Measurements from ENCODE around the gene UMAD1.
A peak's percentile ranks its signal among the peaks of the same experiment; 100 is the strongest.
"Not testable (repeated sequence)": the region's sequence is repeated elsewhere in the genome, so short reads cannot be mapped to it uniquely, and the experiment has no call there.

The UMAD1 gene

GRCh38 chr7:7802531-7802930 lies 162.0 kb downstream of the UMAD1 start:
- TF ChIP-seq CTCF (IDR thresholded peaks at IDR 0.05) (no peak), ZFX (IDR thresholded peaks at IDR 0.05; ENCODE audit: borderline replicate concordance) (no peak)
- no peak overlapping the region for H3K27ac ChIP-seq

GRCh38 chr7:7803715-7804178 lies 163.2 kb downstream of the UMAD1 start:
- H3K27ac ChIP-seq = no peak overlapping the region
- no peak for TF ChIP-seq CTCF (IDR thresholded peaks at IDR 0.05)
- no peak for TF ChIP-seq ZFX (IDR thresholded peaks at IDR 0.05; ENCODE audit: borderline replicate concordance)

- not testable (repeated sequence) for H3K27ac ChIP-seq
These were observed 164.3 kb downstream of the UMAD1 start for GRCh38 chr7:7804822-7805221.

- no peak for TF ChIP-seq ZFX (IDR thresholded peaks at IDR 0.05; ENCODE audit: borderline replicate concordance)
- TF ChIP-seq CTCF (IDR thresholded peaks at IDR 0.05) = no peak
- H3K27ac ChIP-seq = no peak overlapping the region
These were observed 165.1 kb downstream of the UMAD1 start for GRCh38 chr7:7805511-7806153.

GRCh38 chr7:7808156-7808555 lies 167.6 kb downstream of the UMAD1 start:
- TF ChIP-seq ZFX (IDR thresholded peaks at IDR 0.05; ENCODE audit: borderline replicate concordance) (no peak), CTCF (IDR thresholded peaks at IDR 0.05) (no peak)
- peak overlapping the region; percentile 27; the same call in 1 of the 2 replicates for H3K27ac ChIP-seq

- TF ChIP-seq ZFX (IDR thresholded peaks at IDR 0.05; ENCODE audit: borderline replicate concordance) = no peak
- no peak for TF ChIP-seq CTCF (IDR thresholded peaks at IDR 0.05)
These were observed 168.1 kb downstream of the UMAD1 start for GRCh38 chr7:7808626-7809025.

GRCh38 chr7:7810380-7810779 lies 169.8 kb downstream of the UMAD1 start:
- no peak overlapping the region for H3K27ac ChIP-seq
- TF ChIP-seq ZFX (IDR thresholded peaks at IDR 0.05; ENCODE audit: borderline replicate concordance) (no peak), CTCF (IDR thresholded peaks at IDR 0.05) (no peak)

More at GRCh38 chr7:7808626-7809025, 168.1 kb downstream of the UMAD1 start:
- H3K27ac ChIP-seq = peak overlapping the region; percentile 27; the same call in 1 of the 2 replicates

GRCh38 chr7:7810826-7811225 lies 170.3 kb downstream of the UMAD1 start:
- TF ChIP-seq CTCF (IDR thresholded peaks at IDR 0.05) (no peak), ZFX (IDR thresholded peaks at IDR 0.05; ENCODE audit: borderline replicate concordance) (no peak)
- H3K27ac ChIP-seq = no peak overlapping the region

Measured in 22Rv1 (cell line).